ENCODE data around the gene COL27A1.
"Not testable (repeated sequence)": the region's sequence is repeated elsewhere in the genome, so short reads cannot be mapped to it uniquely, and the experiment has no call there.

COL27A1 gene

GRCh38 chr9:114185570-114186490 lies 30.5 kb downstream of the COL27A1 start:
- no peak for DNase-seq

- no peak for DNase-seq
Measured at GRCh38 chr9:114186605-114187289, 31.4 kb downstream of the COL27A1 start.

GRCh38 chr9:114187827-114188226 lies 32.5 kb downstream of the COL27A1 start:
- no peak for DNase-seq

DNA sequence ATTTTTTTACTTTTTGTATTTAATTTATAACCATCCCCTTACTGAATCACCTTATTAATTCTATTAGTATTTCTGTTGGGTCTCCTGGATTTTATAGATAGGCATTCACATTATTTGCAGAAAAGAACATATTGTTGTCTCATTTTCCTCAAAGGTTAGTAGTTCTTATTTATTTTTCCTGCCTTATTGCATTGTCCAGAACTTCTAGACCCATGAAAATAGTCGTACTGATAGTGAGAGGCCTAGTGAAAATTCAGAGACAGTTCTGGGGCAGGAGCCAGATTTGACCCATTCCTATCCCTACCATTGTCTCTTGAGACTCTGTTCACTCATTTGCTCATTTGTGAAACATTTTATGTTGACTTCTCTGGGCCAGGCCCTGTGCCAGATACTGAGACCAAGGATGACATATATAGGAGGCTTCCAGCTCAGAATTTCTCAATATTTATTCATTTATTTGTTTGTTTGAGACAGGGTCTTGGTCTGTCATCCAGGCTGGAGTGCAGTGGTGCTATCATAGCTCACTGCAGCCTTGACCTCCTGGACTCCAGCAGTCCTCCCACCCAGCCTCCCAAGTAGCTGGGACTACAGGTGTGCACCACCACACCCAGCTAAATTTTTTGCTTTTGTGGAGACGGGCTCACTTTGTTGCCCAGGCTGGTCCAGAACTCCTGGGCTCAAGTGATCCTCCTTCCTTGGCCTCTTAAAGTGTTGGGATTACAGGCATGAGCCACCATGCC lies 34.7 kb downstream of the COL27A1 start:
- DNase-seq, result no peak

DNA sequence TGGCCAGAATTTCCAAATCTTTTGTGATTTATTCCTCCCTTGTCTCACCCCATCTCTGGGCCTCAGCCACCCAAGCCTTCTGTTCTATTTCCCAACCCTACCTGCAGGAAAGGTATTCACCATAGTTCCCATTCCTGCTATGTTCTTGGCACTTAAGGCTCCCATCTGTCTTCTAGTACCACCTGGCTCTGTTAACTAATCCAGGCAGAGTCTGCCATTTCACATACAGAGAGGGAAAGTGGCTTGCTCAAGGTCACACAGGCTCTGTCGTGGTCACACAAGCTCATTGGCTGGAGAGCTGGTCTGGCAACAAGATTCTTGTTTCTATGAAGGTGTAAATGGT lies 35.2 kb downstream of the COL27A1 start:
- DNase-seq, result no peak

- not testable (repeated sequence) for DNase-seq
Measured at GRCh38 chr9:114191402-114191801, 36.1 kb downstream of the COL27A1 start.

DNA sequence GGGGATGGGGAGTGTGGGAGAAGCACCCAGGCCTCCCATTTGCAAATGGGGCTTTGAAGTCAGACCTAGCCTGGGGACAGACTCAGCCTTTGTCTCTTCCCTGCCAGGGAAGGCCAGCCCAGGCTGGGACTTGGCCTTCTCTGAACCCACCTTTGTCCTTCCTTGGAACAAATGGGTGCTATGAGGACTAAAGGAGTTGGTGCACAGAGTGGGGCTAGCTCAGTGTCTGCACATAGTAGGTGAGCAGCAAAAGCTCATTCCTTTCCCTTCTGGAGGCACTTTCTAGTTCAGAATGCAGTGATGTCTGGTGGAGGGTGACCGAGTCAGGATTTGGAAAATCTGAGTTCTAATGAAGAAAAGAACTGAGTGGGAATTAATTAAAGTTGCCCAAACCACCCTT lies 37.2 kb downstream of the COL27A1 start:
- DNase-seq, result no peak

- DNase-seq, result no peak
Measured at GRCh38 chr9:114193090-114193489, 37.8 kb downstream of the COL27A1 start.

DNA sequence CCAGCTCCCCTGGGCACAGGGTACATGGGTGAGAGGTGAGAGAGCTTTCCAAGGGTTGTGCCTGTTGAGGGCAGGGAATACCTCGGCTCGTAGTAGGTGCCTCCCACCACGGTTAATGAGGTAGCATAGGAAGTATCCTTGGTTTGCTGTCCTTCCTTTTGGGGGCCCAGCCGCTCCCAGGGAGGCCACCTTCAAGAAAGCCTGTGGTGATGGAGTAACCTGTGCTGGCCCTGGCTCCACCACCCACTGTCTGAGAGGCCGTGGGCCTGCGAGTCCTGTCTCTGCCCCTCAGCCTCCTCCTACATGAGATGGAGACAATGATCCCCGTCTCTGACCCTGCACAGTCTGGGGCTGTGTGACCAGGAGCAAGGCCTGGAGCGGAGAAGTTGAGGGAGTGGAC lies 40.8 kb downstream of the COL27A1 start:
- DNase-seq, result no peak

GRCh38 chr9:114196979-114197622 lies 41.8 kb downstream of the COL27A1 start:
- DNase-seq, result no peak

DNA sequence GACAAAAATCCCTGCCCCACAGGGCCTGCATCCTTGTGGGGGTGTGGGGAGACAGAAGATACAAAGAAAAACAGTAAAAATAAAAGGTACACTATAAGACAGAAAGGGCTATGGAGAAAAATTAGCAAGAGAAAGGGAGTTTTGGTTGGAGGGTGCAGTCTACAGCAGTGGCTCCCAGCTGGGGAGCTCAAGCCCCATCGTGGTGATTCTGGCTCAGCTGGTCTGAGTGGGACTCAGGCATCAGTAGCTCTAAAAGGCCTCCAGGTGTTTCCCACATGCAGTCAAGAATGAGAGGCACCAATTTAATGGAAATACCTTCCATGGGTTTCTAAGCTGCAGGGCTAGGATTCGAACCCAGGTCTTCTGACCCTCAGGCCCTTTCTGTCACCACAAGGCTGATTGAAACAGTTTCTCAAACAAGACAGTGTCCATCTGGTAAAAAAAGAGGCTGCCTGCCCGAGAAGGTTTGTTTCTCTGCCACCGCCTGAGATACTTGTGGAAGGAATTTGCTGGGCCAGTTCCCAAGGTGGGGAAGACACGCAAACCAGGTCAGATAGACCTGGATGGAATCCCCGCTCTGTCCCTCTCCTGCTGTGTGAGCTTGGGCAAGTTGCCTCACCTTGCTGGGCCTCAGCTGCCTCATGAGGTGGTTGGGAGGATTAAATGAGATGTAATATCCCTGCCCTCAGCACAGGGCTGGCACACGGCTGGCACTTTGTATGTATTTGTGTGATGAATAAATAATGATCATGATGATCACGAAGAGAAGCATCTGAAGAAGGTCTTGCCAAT lies 43.1 kb downstream of the COL27A1 start:
- no peak for DNase-seq

GRCh38 chr9:114200721-114201300 lies 45.5 kb downstream of the COL27A1 start:
- no peak for DNase-seq

- DNase-seq, result no peak
Measured at GRCh38 chr9:114202396-114202795, 47.1 kb downstream of the COL27A1 start.

- DNase-seq, result no peak
Measured at GRCh38 chr9:114202849-114203248, 47.5 kb downstream of the COL27A1 start.

GRCh38 chr9:114203410-114204140 lies 48.2 kb downstream of the COL27A1 start:
- DNase-seq, result no peak

GRCh38 chr9:114204265-114204664 lies 48.9 kb downstream of the COL27A1 start:
- DNase-seq, result no peak

GRCh38 chr9:114205171-114206015 lies 50.1 kb downstream of the COL27A1 start:
- DNase-seq, result no peak

GRCh38 chr9:114206221-114206789 lies 51.0 kb downstream of the COL27A1 start:
- DNase-seq, result no peak

- DNase-seq, result no peak
Measured at GRCh38 chr9:114207034-114207810, 51.9 kb downstream of the COL27A1 start.
